ENCODE measurements around the gene ACSL6.

DNA sequence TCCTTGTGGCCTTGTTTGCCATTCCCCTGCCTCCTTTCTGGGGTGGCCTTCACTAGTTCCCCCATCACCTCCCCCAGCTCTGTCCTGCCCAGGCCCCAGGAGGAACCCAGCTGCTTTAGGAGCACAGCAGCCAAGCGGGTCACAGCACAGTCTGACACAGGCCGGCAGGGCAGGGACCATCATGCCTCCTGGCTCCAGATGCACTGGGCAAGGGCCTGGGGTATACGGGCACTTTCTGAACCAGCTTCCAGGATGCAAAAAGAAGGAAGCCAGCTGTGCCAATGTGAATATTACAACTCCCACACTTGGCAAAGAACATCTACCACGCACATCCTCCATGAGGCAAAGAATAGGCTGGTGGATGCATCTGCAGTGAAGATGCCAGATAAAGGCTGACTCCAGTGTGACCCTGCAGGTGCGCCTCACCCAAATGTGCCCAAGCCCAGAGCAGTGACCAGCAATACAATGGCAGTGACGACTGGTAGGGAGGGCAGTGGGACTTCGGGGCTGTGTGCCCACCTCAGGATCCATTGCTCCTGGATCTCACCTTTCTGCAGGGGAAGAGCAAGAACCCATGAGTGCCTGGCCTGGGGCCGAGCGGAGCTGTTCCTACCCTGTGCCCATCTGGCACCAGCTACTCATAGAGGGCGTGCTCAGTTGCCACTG is 42.7 kb upstream of the ACSL6 start:
- TF ChIP-seq, protein P1, sequence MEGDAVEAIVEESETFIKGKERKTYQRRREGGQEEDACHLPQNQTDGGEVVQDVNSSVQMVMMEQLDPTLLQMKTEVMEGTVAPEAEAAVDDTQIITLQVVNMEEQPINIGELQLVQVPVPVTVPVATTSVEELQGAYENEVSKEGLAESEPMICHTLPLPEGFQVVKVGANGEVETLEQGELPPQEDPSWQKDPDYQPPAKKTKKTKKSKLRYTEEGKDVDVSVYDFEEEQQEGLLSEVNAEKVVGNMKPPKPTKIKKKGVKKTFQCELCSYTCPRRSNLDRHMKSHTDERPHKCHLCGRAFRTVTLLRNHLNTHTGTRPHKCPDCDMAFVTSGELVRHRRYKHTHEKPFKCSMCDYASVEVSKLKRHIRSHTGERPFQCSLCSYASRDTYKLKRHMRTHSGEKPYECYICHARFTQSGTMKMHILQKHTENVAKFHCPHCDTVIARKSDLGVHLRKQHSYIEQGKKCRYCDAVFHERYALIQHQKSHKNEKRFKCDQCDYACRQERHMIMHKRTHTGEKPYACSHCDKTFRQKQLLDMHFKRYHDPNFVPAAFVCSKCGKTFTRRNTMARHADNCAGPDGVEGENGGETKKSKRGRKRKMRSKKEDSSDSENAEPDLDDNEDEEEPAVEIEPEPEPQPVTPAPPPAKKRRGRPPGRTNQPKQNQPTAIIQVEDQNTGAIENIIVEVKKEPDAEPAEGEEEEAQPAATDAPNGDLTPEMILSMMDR (IDR thresholded peaks at IDR 0.05): no peak
- no peak for TF ChIP-seq EZH2 (IDR thresholded peaks at IDR 0.05; ENCODE audit: borderline replicate concordance, insufficient read depth, low read depth, low read length, poor library complexity, severe bottlenecking)
